HepG2 (cell line): Measurements from ENCODE around the gene DHTKD1. TPM values are rescaled to one million over a fixed set of nuclear protein-coding genes. Genes with fewer than 3 reads are reported as not detected.

ENCODE experiments used
- AGO1 ChIP-seq: fragments of 200-400 bp; formaldehyde crosslinking; IDR thresholded peaks from 2 replicates; pipeline ENCODE4 v1.6.1; 2017; ENCODE audit warnings: mild to moderate bottlenecking, low read depth, low read length, moderate library complexity; ENCODE audit not compliant: poor library complexity, severe bottlenecking
- ARID4A ChIP-seq: sonication (generic); formaldehyde crosslinking; IDR thresholded peaks from 2 replicates; pipeline ENCODE4 v1.5.0; 2020; ENCODE audit warnings: mild to moderate bottlenecking, missing genetic modification reagents, borderline replicate concordance
- ATF2 ChIP-seq: sonication (generic); formaldehyde crosslinking; IDR thresholded peaks from 2 replicates; pipeline ENCODE4 v1.4.0; 2020; ENCODE audit warnings: missing genetic modification reagents
- GPN1 ChIP-seq: sonication (generic); formaldehyde crosslinking; IDR thresholded peaks from 2 replicates; pipeline ENCODE4 v1.5.1; 2020; ENCODE audit warnings: missing genetic modification reagents, borderline replicate concordance
- KLF13 ChIP-seq: sonication (generic); formaldehyde crosslinking; IDR thresholded peaks from 2 replicates; pipeline ENCODE4 v1.4.0; 2020; ENCODE audit warnings: mild to moderate bottlenecking, missing genetic modification reagents
- TCF12 ChIP-seq, 2 experiments: fragments of 450-650 bp in 1 of 2; sonication (generic) in 1 of 2; formaldehyde crosslinking in 1 of 2; IDR thresholded peaks; 2 replicates each; pipeline versions ENCODE4 v1.6.1 to v1.8.0; 2017 to 2022; ENCODE audit warnings: antibody characterized with exemption in 1 of 2, mild to moderate bottlenecking in 1 of 2, missing genetic modification reagents in 1 of 2, moderate library complexity in 1 of 2
- TGIF2 ChIP-seq: IDR thresholded peaks from 2 replicates; pipeline ENCODE4 v1.6.1; 2016; ENCODE audit warnings: control low read depth, missing compliant biosample characterization
- ZNF101 ChIP-seq: sonication (generic); formaldehyde crosslinking; IDR thresholded peaks from 2 replicates; pipeline ENCODE4 v1.4.0; 2020; ENCODE audit warnings: mild to moderate bottlenecking, low read depth, missing genetic modification reagents, borderline replicate concordance
- ZNF543 ChIP-seq: sonication (generic); formaldehyde crosslinking; IDR thresholded peaks from 2 replicates; pipeline ENCODE4 v1.4.0; 2020; ENCODE audit warnings: mild to moderate bottlenecking, missing genetic modification reagents
- ZNF710 ChIP-seq: sonication (generic); formaldehyde crosslinking; IDR thresholded peaks from 2 replicates; pipeline ENCODE4 v1.5.0; 2020; ENCODE audit warnings: mild to moderate bottlenecking, missing genetic modification reagents, borderline replicate concordance
- ZNF724P ChIP-seq: sonication (generic); formaldehyde crosslinking; IDR thresholded peaks from 2 replicates; pipeline ENCODE4 v1.8.0; 2022; ENCODE audit warnings: missing genetic modification reagents, borderline replicate concordance
- ZSCAN20 ChIP-seq: sonication (generic); formaldehyde crosslinking; IDR thresholded peaks from 2 replicates; pipeline ENCODE4 v1.4.0; 2020; ENCODE audit warnings: missing genetic modification reagents, mild to moderate bottlenecking, borderline replicate concordance
- polyA plus RNA-seq, 8 experiments: library from polyadenylated mRNA; depleted of rRNA in 3 of 8; stranded (reverse) in 7 of 8; unstranded in 1 of 8; fragments of >200 nt; fragmentation: Illumina TruSeq in 4 of 8; extraction: Trizol in 4 of 8; gene quantifications; 2 replicates each; pipeline versions ENCODE4 v1.2.1 to v1.2.3, GENCODE V29; 2011 to 2016; ENCODE audit warnings: low read depth in 4 of 8, missing spikeins in 1 of 8, mixed read lengths in 1 of 8; ENCODE audit not compliant: insufficient read depth in 1 of 8
- total RNA-seq, 5 experiments: library from RNA; depleted of rRNA; stranded (reverse); fragments of >200 nt; fragmentation: Illumina TruSeq; extraction: Trizol; gene quantifications; 2 replicates each; pipeline ENCODE4 v1.2.3, GENCODE V29; 2016; ENCODE audit warnings: low read depth in 1 of 5
- TF ChIP-seq, protein P1 (sequence below): IDR thresholded peaks from 2 replicates; pipeline ENCODE4 v1.6.1; 2016; ENCODE audit warnings: missing compliant biosample characterization, missing genetic modification reagents, borderline replicate concordance
- TF ChIP-seq, protein P2 (sequence below): sonication (generic); formaldehyde crosslinking; IDR thresholded peaks from 2 replicates; pipeline ENCODE4 v1.4.0; 2020; ENCODE audit warnings: missing genetic modification reagents, borderline replicate concordance

The DHTKD1 gene
- total and polyA plus RNA-seq, 2 of the 13 experiments (the other 11 are each of a cell fraction or from before 2014, with no cell fraction given) = 9.6 to 14.1 TPM

- TF ChIP-seq ZNF710 (0 out of 2 replicates have a peak, but pooled peaks have one; percentile 39), KLF13 (CRISPR knock-in tag) (0 out of 2 replicates have a peak, but pooled peaks have one; percentile 14), ARID4A (0 out of 2 replicates have a peak, but pooled peaks have one; percentile 47), AGO1 (no peak), ATF2 (CRISPR knock-in tag) (no peak), ZNF724P (CRISPR knock-in tag) (no peak), GPN1 (CRISPR knock-in tag) (no peak), ZNF543 (CRISPR knock-in tag) (no peak), ZSCAN20 (CRISPR knock-in tag) (no peak), TGIF2 (no peak; the same call in 1 of the 2 replicates), TCF12 (IDR thresholded peaks at IDR 0.05) (no peak), TCF12 (CRISPR knock-in tag; IDR thresholded peaks at IDR 0.05) (0 out of 2 replicates have a peak, but pooled peaks have one; percentile 51), ZNF101 (CRISPR knock-in tag) (no peak)
- TF ChIP-seq, protein P1, sequence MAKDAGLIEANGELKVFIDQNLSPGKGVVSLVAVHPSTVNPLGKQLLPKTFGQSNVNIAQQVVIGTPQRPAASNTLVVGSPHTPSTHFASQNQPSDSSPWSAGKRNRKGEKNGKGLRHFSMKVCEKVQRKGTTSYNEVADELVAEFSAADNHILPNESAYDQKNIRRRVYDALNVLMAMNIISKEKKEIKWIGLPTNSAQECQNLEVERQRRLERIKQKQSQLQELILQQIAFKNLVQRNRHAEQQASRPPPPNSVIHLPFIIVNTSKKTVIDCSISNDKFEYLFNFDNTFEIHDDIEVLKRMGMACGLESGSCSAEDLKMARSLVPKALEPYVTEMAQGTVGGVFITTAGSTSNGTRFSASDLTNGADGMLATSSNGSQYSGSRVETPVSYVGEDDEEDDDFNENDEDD = no peak
- TF ChIP-seq, protein P2, sequence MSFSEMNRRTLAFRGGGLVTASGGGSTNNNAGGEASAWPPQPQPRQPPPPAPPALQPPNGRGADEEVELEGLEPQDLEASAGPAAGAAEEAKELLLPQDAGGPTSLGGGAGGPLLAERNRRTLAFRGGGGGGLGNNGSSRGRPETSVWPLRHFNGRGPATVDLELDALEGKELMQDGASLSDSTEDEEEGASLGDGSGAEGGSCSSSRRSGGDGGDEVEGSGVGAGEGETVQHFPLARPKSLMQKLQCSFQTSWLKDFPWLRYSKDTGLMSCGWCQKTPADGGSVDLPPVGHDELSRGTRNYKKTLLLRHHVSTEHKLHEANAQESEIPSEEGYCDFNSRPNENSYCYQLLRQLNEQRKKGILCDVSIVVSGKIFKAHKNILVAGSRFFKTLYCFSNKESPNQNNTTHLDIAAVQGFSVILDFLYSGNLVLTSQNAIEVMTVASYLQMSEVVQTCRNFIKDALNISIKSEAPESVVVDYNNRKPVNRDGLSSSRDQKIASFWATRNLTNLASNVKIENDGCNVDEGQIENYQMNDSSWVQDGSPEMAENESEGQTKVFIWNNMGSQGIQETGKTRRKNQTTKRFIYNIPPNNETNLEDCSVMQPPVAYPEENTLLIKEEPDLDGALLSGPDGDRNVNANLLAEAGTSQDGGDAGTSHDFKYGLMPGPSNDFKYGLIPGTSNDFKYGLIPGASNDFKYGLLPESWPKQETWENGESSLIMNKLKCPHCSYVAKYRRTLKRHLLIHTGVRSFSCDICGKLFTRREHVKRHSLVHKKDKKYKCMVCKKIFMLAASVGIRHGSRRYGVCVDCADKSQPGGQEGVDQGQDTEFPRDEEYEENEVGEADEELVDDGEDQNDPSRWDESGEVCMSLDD (CRISPR knock-in tag) = no peak
Measured at GRCh38 chr10:12042409-12042796, 26.4 kb upstream of the DHTKD1 start (continued).
